PC-3 (cell line): Measurements from ENCODE around the gene SNX7. TPM values are rescaled to one million over a fixed set of nuclear protein-coding genes. Genes with fewer than 3 reads are reported as not detected.

ENCODE experiments used
- ATAC-seq: fragments of 200-7000 bp; cut with Tn5 transposase; 2 replicates; pipeline ENCODE4 v1.9.1; 2020; ENCODE audit warnings: mild to moderate bottlenecking, moderate library complexity
- BruUV-seq: library from RNA; stranded (reverse); fragments of 400-500 nt; replicated peaks from 2 replicates; lab custom pipeline; 2021; lab: Mats Ljungman, UMichigan
- CTCF ChIA-PET: fragments of 300-600 bp; sonication (Branson Sonifier 250); formaldehyde crosslinking; loops from one replicate; lab custom pipeline; 2022; ENCODE audit warnings: antibody characterized with exemption; lab: Charles Lee
- POLR2A ChIA-PET: fragments of 300-600 bp; sonication (Branson Sonifier 250); formaldehyde crosslinking; loops from one replicate; lab custom pipeline; 2022; ENCODE audit warnings: antibody characterized with exemption; ENCODE audit not compliant: unreplicated experiment; lab: Charles Lee
- DNase-seq: peaks from one replicate; pipeline ENCODE4 v3.0.0-alpha.2; 2015
- H2AFZ ChIP-seq: fragments of 300-600 bp; sonication (generic); 2 replicates; pipeline ENCODE4 v1.6.0; 2016; ENCODE audit warnings: antibody characterized with exemption, low read length
- H3F3A ChIP-seq: fragments of 300-600 bp; sonication (generic); one replicate; pipeline ENCODE4 v1.6.0; 2017; ENCODE audit warnings: antibody characterized with exemption, low read length, control low read depth, mild to moderate bottlenecking; ENCODE audit not compliant: unreplicated experiment
- H3K27ac ChIP-seq: fragments of 300-600 bp; sonication (generic); 2 replicates; pipeline ENCODE4 v1.5.1; 2016; ENCODE audit warnings: mild to moderate bottlenecking, low read length
- H3K27me3 ChIP-seq: fragments of 300-600 bp; sonication (generic); 2 replicates; pipeline ENCODE4 v1.6.1; 2016; ENCODE audit warnings: low read length, mixed read lengths
- H3K36me3 ChIP-seq: fragments of 300-600 bp; sonication (generic); 2 replicates; pipeline ENCODE4 v1.6.1; 2016; ENCODE audit warnings: low read depth, mixed run types, low read length, mixed read lengths
- H3K4me1 ChIP-seq: fragments of 300-600 bp; sonication (generic); 2 replicates; pipeline ENCODE4 v1.5.1; 2016; ENCODE audit warnings: low read length; ENCODE audit not compliant: insufficient read depth
- H3K4me2 ChIP-seq: fragments of 300-600 bp; sonication (generic); 2 replicates; pipeline ENCODE4 v1.6.0; 2016; ENCODE audit warnings: low read length
- H3K4me3 ChIP-seq: fragments of 300-600 bp; sonication (generic); 2 replicates; pipeline ENCODE4 v1.5.1; 2016; ENCODE audit warnings: mild to moderate bottlenecking, low read length, mixed read lengths
- H3K79me2 ChIP-seq: fragments of 300-600 bp; sonication (generic); 2 replicates; pipeline ENCODE4 v1.6.1; 2017; ENCODE audit warnings: low read length, mixed read lengths
- H3K9ac ChIP-seq: fragments of 300-600 bp; sonication (generic); 2 replicates; pipeline ENCODE4 v1.6.0; 2016; ENCODE audit warnings: mild to moderate bottlenecking, low read length
- H3K9me2 ChIP-seq: fragments of 300-600 bp; sonication (generic); replicated peaks from 2 replicates; pipeline ENCODE4 v1.6.1; 2016; ENCODE audit warnings: mixed run types, low read length, mixed read lengths
- H3K9me3 ChIP-seq: fragments of 300-600 bp; sonication (generic); 2 replicates; pipeline ENCODE4 v1.6.1; 2016; ENCODE audit warnings: low read length, mixed read lengths
- H4K20me1 ChIP-seq: fragments of 300-600 bp; sonication (generic); 2 replicates; pipeline ENCODE4 v1.6.1; 2016; ENCODE audit warnings: low read length, mixed read lengths
- CTCF ChIP-seq: fragments of 300-600 bp; sonication (generic); conservative IDR thresholded peaks from 2 replicates; pipeline ENCODE4 v1.5.1; 2017; ENCODE audit warnings: antibody characterized with exemption, low read depth, mild to moderate bottlenecking, low read length
- EZH2 ChIP-seq: fragments of 300-600 bp; sonication (generic); IDR thresholded peaks from one replicate; pipeline ENCODE4 v1.6.1; 2017; ENCODE audit warnings: antibody characterized with exemption, mild to moderate bottlenecking, low read length; ENCODE audit not compliant: unreplicated experiment
- EZH2phosphoT487 ChIP-seq: fragments of 300-600 bp; sonication (generic); IDR thresholded peaks from 2 replicates; pipeline ENCODE4 v1.6.1; 2018; ENCODE audit warnings: mild to moderate bottlenecking, antibody characterized with exemption, low read length, borderline replicate concordance
- intact Hi-C: fragments of 100-400 bp; cut with micrococcal nuclease; formaldehyde crosslinking; loops from 2 replicates; pipeline ENCODE4 v1.9.0; 2023
- total RNA-seq: library from RNA; depleted of rRNA; stranded (reverse); fragments of >200 nt; gene quantifications from 2 replicates; pipeline ENCODE4 v1.2.3, GENCODE V29; 2014

Gene SNX7
- total RNA-seq, 1 experiment from 2014 or later = 43.3 TPM

GRCh38 chr1:98697781-98698180 lies 36.3 kb downstream of the SNX7 start:
- TF ChIP-seq CTCF (no peak), EZH2 (no peak), EZH2phosphoT487 (no peak)
- Histone ChIP-seq H3K9me2 (no peaks in the 10 kb centered on the region), H3K4me2 (no peak overlapping the region), H3K79me2 (no peaks in the 10 kb centered on the region), H2AFZ (no peak overlapping the region), H4K20me1 (no peaks in the 10 kb centered on the region), H3K9me3 (no peaks in the 10 kb centered on the region), H3K9ac (no peak overlapping the region), H3K36me3 (no peaks in the 10 kb centered on the region), H3F3A (no peaks in the 10 kb centered on the region), H3K27me3 (no peaks in the 10 kb centered on the region), H3K4me1 (peaks cover 24% of the 10 kb centered on the region), H3K4me3 (no peak overlapping the region), H3K27ac (no peak overlapping the region)
- intact Hi-C loops = no loop called here
- ChIA-PET POLR2A (no interaction called here), CTCF (no interaction called here)
- ATAC-seq (no peak), DNase-seq (no peak)
- no TSS peak for BruUV-seq

GRCh38 chr1:98698625-98699024 lies 37.1 kb downstream of the SNX7 start:
- no peaks in the 10 kb centered on the region for H3K79me2 ChIP-seq
- no peaks in the 10 kb centered on the region for H3K9me3 ChIP-seq
- ATAC-seq (no peak), DNase-seq (no peak)
- no peak overlapping the region for H2AFZ ChIP-seq
- ChIA-PET CTCF (no interaction called here), POLR2A (no interaction called here)
- H3K4me2 ChIP-seq = no peak overlapping the region
- no peaks in the 10 kb centered on the region for H3F3A ChIP-seq
- intact Hi-C loops = no loop called here
- no peaks in the 10 kb centered on the region for H3K27me3 ChIP-seq
- BruUV-seq = no TSS peak
- H3K9ac ChIP-seq = no peak overlapping the region
- H3K36me3 ChIP-seq = no peaks in the 10 kb centered on the region
- H3K4me3 ChIP-seq = no peak overlapping the region
- no peak overlapping the region for H3K27ac ChIP-seq
- peaks cover 29% of the 10 kb centered on the region for H3K4me1 ChIP-seq
- TF ChIP-seq EZH2 = no peak
- no peak for TF ChIP-seq CTCF
- no peak for TF ChIP-seq EZH2phosphoT487
- H3K9me2 ChIP-seq = no peaks in the 10 kb centered on the region
- no peaks in the 10 kb centered on the region for H4K20me1 ChIP-seq

- Histone ChIP-seq H3K4me1 (peaks cover 33% of the 10 kb centered on the region), H3K79me2 (no peaks in the 10 kb centered on the region), H4K20me1 (no peaks in the 10 kb centered on the region), H3K4me2 (peak overlapping the region; percentile 45), H3F3A (no peaks in the 10 kb centered on the region), H3K27me3 (no peaks in the 10 kb centered on the region), H3K9me3 (no peaks in the 10 kb centered on the region), H3K4me3 (peak overlapping the region; percentile 12; the same call in 1 of the 2 replicates), H3K9me2 (no peaks in the 10 kb centered on the region), H2AFZ (no peak overlapping the region), H3K27ac (peak overlapping the region; percentile 29), H3K9ac (no peak overlapping the region), H3K36me3 (no peaks in the 10 kb centered on the region)
- POLR2A ChIA-PET = interaction anchor here (0.6 kb wide), 1 partner anchor 1772 kb away, joined by 5 read pairs; no protein-coding TSS in a partner anchor
- DNase-seq (peak; percentile 71), ATAC-seq (peak; percentile 90)
- no TSS peak for BruUV-seq
- TF ChIP-seq CTCF (no peak), EZH2 (no peak), EZH2phosphoT487 (no peak)
- CTCF ChIA-PET = no interaction called here
- intact Hi-C loops = loop anchor here (5.0 kb wide), 1 partner anchor 38 kb away; the partner anchor contains the start of gene SNX7
Observed at GRCh38 chr1:98700228-98700627, 38.7 kb downstream of the SNX7 start.
